ENCODE measurements around the gene NCAPG2.

NCAPG2 gene

DNA sequence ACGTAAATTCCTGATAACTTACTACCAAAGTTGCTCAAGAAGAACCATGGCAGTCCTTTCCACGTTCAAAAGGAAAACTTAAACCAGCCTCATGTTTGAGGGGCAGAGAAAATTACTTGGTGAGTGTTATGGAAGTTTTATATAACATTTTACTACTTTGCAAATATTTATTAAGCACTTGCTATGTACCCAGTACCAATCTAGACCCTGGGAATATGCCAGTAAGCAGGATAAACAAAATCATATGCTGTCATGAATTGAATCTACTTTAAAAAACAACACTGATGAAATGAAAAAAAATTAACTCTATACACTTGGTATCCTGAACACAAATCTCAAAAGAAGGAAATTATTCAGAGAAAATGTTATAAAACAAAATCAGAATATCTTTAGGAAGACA lies 46.1 kb downstream of the NCAPG2 start:
- Histone ChIP-seq H3K9ac (ENCODE audit: low read length) (no peak overlapping the region), H2BK5ac (ENCODE audit: low read depth, low read length, poor library complexity, severe bottlenecking) (no peak overlapping the region), H2AFZ (ENCODE audit: low read depth, low read length) (no peak overlapping the region), H2BK120ac (ENCODE audit: low read depth, low read length) (no peak overlapping the region), H3K27ac (ENCODE audit: low read length, poor library complexity, severe bottlenecking) (no peak overlapping the region), H2BK12ac (ENCODE audit: low read length in 2 of 2) (no peak overlapping the region), H3K14ac (ENCODE audit: low read length in 2 of 2) (no peak overlapping the region), H3K4me3 (ENCODE audit: insufficient read depth in 1 of 2, low read depth in 1 of 2, low read length in 2 of 2) (no peak overlapping the region), H4K8ac (ENCODE audit: low read length) (no peak overlapping the region), H4K91ac (ENCODE audit: low read length) (no peak overlapping the region), H3K27me3 (ENCODE audit: control insufficient read depth in 1 of 2, insufficient read depth in 1 of 2, low read length in 2 of 2) (no peaks in the 10 kb centered on the region), H3K9me3 (ENCODE audit: control insufficient read depth, low read length) (no peaks in the 10 kb centered on the region), H3K4me2 (ENCODE audit: low read length, poor library complexity, severe bottlenecking) (no peak overlapping the region), H3K36me3 (ENCODE audit: control insufficient read depth in 1 of 2, insufficient read depth in 2 of 2, low read depth in 1 of 2, low read length in 2 of 2) (peaks cover 28 to 35% of the 10 kb centered on the region in 2 experiments), H2BK15ac (ENCODE audit: low read depth, poor library complexity, severe bottlenecking) (no peak overlapping the region), H3K18ac (ENCODE audit: low read depth in 1 of 2, low read length in 2 of 2) (no peak overlapping the region), H3K4me1 (ENCODE audit: control insufficient read depth, insufficient read depth, low read depth, low read length) (peaks cover 3% of the 10 kb centered on the region), H3K4ac (ENCODE audit: low read depth in 1 of 2, low read length in 2 of 2) (no peak overlapping the region), H3K23ac (ENCODE audit: low read length in 2 of 2) (no peak overlapping the region), H2AK5ac (ENCODE audit: low read length, severe bottlenecking) (no peak overlapping the region), H3K79me1 (replicated peaks; ENCODE audit: low read length, poor library complexity, severe bottlenecking) (peaks cover 12% of the 10 kb centered on the region)
- WGBS = no CpG with 5 or more reads among the region's 2 CpGs
- no peak for DNase-seq

GRCh38 chr7:158657189-158657746 lies 47.3 kb downstream of the NCAPG2 start:
- no peak overlapping the region for H2BK120ac ChIP-seq (ENCODE audit: low read depth, low read length)
- H3K9ac ChIP-seq (ENCODE audit: low read length) = no peak overlapping the region
- no peak overlapping the region for H2BK15ac ChIP-seq (ENCODE audit: low read depth, poor library complexity, severe bottlenecking)
- no peaks in the 10 kb centered on the region for H3K9me3 ChIP-seq (ENCODE audit: control insufficient read depth, low read length)
- no peak overlapping the region for H3K18ac ChIP-seq (ENCODE audit: low read depth in 1 of 2, low read length in 2 of 2)
- no peak overlapping the region for H3K4me3 ChIP-seq (ENCODE audit: insufficient read depth in 1 of 2, low read depth in 1 of 2, low read length in 2 of 2)
- H2BK5ac ChIP-seq (ENCODE audit: low read depth, low read length, poor library complexity, severe bottlenecking) = no peak overlapping the region
- H3K27ac ChIP-seq (ENCODE audit: low read length, poor library complexity, severe bottlenecking) = no peak overlapping the region
- H2BK12ac ChIP-seq (ENCODE audit: low read length in 2 of 2) = no peak overlapping the region
- H2AK5ac ChIP-seq (ENCODE audit: low read length, severe bottlenecking) = no peak overlapping the region
- H3K27me3 ChIP-seq (ENCODE audit: control insufficient read depth in 1 of 2, insufficient read depth in 1 of 2, low read length in 2 of 2) = no peaks in the 10 kb centered on the region
- peaks cover 8% of the 10 kb centered on the region for H3K79me1 ChIP-seq (replicated peaks; ENCODE audit: low read length, poor library complexity, severe bottlenecking)
- WGBS = 96% methylated on average over 7 of the region's 10 CpGs
- no peak overlapping the region for H4K8ac ChIP-seq (ENCODE audit: low read length)
- H4K91ac ChIP-seq (ENCODE audit: low read length) = no peak overlapping the region
- H3K14ac ChIP-seq (ENCODE audit: low read length in 2 of 2) = no peak overlapping the region
- H3K23ac ChIP-seq (ENCODE audit: low read length in 2 of 2) = no peak overlapping the region
- no peak for DNase-seq
- H3K36me3 ChIP-seq (ENCODE audit: control insufficient read depth in 1 of 2, insufficient read depth in 2 of 2, low read depth in 1 of 2, low read length in 2 of 2) = peaks cover 21 to 24% of the 10 kb centered on the region in 2 experiments
- peaks cover 3% of the 10 kb centered on the region for H3K4me1 ChIP-seq (ENCODE audit: control insufficient read depth, insufficient read depth, low read depth, low read length)
- H2AFZ ChIP-seq (ENCODE audit: low read depth, low read length) = no peak overlapping the region
- H3K4ac ChIP-seq (ENCODE audit: low read depth in 1 of 2, low read length in 2 of 2) = no peak overlapping the region
- H3K4me2 ChIP-seq (ENCODE audit: low read length, poor library complexity, severe bottlenecking) = no peak overlapping the region

GRCh38 chr7:158655931-158656441 lies 48.6 kb downstream of the NCAPG2 start:
- Histone ChIP-seq H3K4me1 (ENCODE audit: control insufficient read depth, insufficient read depth, low read depth, low read length) (peaks cover 3% of the 10 kb centered on the region), H2BK15ac (ENCODE audit: low read depth, poor library complexity, severe bottlenecking) (no peak overlapping the region), H3K36me3 (ENCODE audit: control insufficient read depth in 1 of 2, insufficient read depth in 2 of 2, low read depth in 1 of 2, low read length in 2 of 2) (peaks cover 18 to 25% of the 10 kb centered on the region in 2 experiments), H3K4me2 (ENCODE audit: low read length, poor library complexity, severe bottlenecking) (no peak overlapping the region), H4K8ac (ENCODE audit: low read length) (no peak overlapping the region), H3K14ac (ENCODE audit: low read length in 2 of 2) (no peak overlapping the region), H4K91ac (ENCODE audit: low read length) (no peak overlapping the region), H3K27ac (ENCODE audit: low read length, poor library complexity, severe bottlenecking) (no peak overlapping the region), H2AK5ac (ENCODE audit: low read length, severe bottlenecking) (no peak overlapping the region), H2BK5ac (ENCODE audit: low read depth, low read length, poor library complexity, severe bottlenecking) (no peak overlapping the region), H3K18ac (ENCODE audit: low read depth in 1 of 2, low read length in 2 of 2) (no peak overlapping the region), H3K79me1 (replicated peaks; ENCODE audit: low read length, poor library complexity, severe bottlenecking) (peaks cover 10% of the 10 kb centered on the region), H3K4ac (ENCODE audit: low read depth in 1 of 2, low read length in 2 of 2) (no peak overlapping the region), H2BK120ac (ENCODE audit: low read depth, low read length) (no peak overlapping the region), H3K27me3 (ENCODE audit: control insufficient read depth in 1 of 2, insufficient read depth in 1 of 2, low read length in 2 of 2) (no peaks in the 10 kb centered on the region), H3K4me3 (ENCODE audit: insufficient read depth in 1 of 2, low read depth in 1 of 2, low read length in 2 of 2) (no peak overlapping the region), H2BK12ac (ENCODE audit: low read length in 2 of 2) (no peak overlapping the region), H3K9me3 (ENCODE audit: control insufficient read depth, low read length) (no peaks in the 10 kb centered on the region), H2AFZ (ENCODE audit: low read depth, low read length) (no peak overlapping the region), H3K23ac (ENCODE audit: low read length in 2 of 2) (no peak overlapping the region), H3K9ac (ENCODE audit: low read length) (no peak overlapping the region)
- no peak for DNase-seq
- 95% methylated on average over 7 of the region's 7 CpGs for WGBS

DNA sequence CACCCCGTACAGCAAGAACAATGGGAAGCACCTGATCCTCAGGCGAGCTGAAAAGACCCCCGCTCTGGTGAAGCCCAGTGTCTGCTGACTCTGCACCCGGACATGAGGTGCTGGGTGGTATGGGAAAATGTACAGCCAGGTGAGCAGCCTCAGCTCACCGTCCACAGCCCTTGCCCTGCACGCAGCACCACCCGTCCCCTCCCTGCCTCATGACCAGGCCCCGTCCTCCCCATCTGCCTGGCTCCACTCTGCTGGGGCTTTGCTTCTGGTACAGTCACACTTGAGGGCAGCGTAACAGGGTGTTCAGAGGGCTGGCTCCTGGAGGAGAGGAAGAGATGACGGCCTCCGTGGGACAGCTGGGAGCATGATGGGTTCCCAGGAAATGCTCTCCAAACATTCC lies 49.1 kb downstream of the NCAPG2 start:
- H3K23ac ChIP-seq (ENCODE audit: low read length in 2 of 2) = no peak overlapping the region
- no peak overlapping the region for H2BK120ac ChIP-seq (ENCODE audit: low read depth, low read length)
- no peak overlapping the region for H2BK12ac ChIP-seq (ENCODE audit: low read length in 2 of 2)
- H3K4me3 ChIP-seq (ENCODE audit: insufficient read depth in 1 of 2, low read depth in 1 of 2, low read length in 2 of 2) = no peak overlapping the region
- H3K14ac ChIP-seq (ENCODE audit: low read length in 2 of 2) = no peak overlapping the region
- H3K9ac ChIP-seq (ENCODE audit: low read length) = no peak overlapping the region
- H3K4me1 ChIP-seq (ENCODE audit: control insufficient read depth, insufficient read depth, low read depth, low read length) = peaks cover 5% of the 10 kb centered on the region
- no peak overlapping the region for H3K18ac ChIP-seq (ENCODE audit: low read depth in 1 of 2, low read length in 2 of 2)
- no peak for DNase-seq
- H3K4me2 ChIP-seq (ENCODE audit: low read length, poor library complexity, severe bottlenecking) = no peak overlapping the region
- H2BK5ac ChIP-seq (ENCODE audit: low read depth, low read length, poor library complexity, severe bottlenecking) = no peak overlapping the region
- no peak overlapping the region for H2AK5ac ChIP-seq (ENCODE audit: low read length, severe bottlenecking)
- H3K27ac ChIP-seq (ENCODE audit: low read length, poor library complexity, severe bottlenecking) = no peak overlapping the region
- WGBS = 95% methylated on average over 11 of the region's 11 CpGs
- no peak overlapping the region for H4K91ac ChIP-seq (ENCODE audit: low read length)
- H3K79me1 ChIP-seq (replicated peaks; ENCODE audit: low read length, poor library complexity, severe bottlenecking) = peaks cover 8% of the 10 kb centered on the region
- H2AFZ ChIP-seq (ENCODE audit: low read depth, low read length) = no peak overlapping the region
- H3K9me3 ChIP-seq (ENCODE audit: control insufficient read depth, low read length) = no peaks in the 10 kb centered on the region
- no peak overlapping the region for H2BK15ac ChIP-seq (ENCODE audit: low read depth, poor library complexity, severe bottlenecking)
- H3K4ac ChIP-seq (ENCODE audit: low read depth in 1 of 2, low read length in 2 of 2) = no peak overlapping the region
- H4K8ac ChIP-seq (ENCODE audit: low read length) = no peak overlapping the region
- peaks cover 18 to 25% of the 10 kb centered on the region in 2 experiments for H3K36me3 ChIP-seq (ENCODE audit: control insufficient read depth in 1 of 2, insufficient read depth in 2 of 2, low read depth in 1 of 2, low read length in 2 of 2)
- no peaks in the 10 kb centered on the region for H3K27me3 ChIP-seq (ENCODE audit: control insufficient read depth in 1 of 2, insufficient read depth in 1 of 2, low read length in 2 of 2)
